C4-2B (cell line): ENCODE measurements around the gene RNASE9.

Experiments used
- CTCF ChIP-seq: fragments of 450-650 bp; conservative IDR thresholded peaks from 2 replicates; pipeline ENCODE4 v1.5.1; 2017; ENCODE audit warnings: mild to moderate bottlenecking
- ZFX ChIP-seq: fragments of 450-650 bp; IDR thresholded peaks from 2 replicates; pipeline ENCODE4 v1.6.1; 2017

GRCh38 chr14:20508367-20508766 is 52.5 kb downstream of the RNASE9 start:
- TF ChIP-seq CTCF (no peak), ZFX (no peak)
